BLaER1 (cell line): Measurements from ENCODE around the gene NUP210.

ENCODE experiments used
- H3K27ac ChIP-seq: shearing (Covaris generic); formaldehyde crosslinking; 2 replicates; pipeline ENCODE4 v1.8.1; 2022
- H3K27me3 ChIP-seq: shearing (Covaris generic); formaldehyde crosslinking; 2 replicates; pipeline ENCODE4 v1.8.1; 2022
- H3K36me3 ChIP-seq: shearing (Covaris generic); formaldehyde crosslinking; 2 replicates; pipeline ENCODE4 v1.8.1; 2022
- H3K4me1 ChIP-seq: shearing (Covaris generic); formaldehyde crosslinking; 2 replicates; pipeline ENCODE4 v1.8.1; 2022
- H3K4me2 ChIP-seq: shearing (Covaris generic); formaldehyde crosslinking; 2 replicates; pipeline ENCODE4 v1.8.1; 2022
- H3K4me3 ChIP-seq: shearing (Covaris generic); formaldehyde crosslinking; 2 replicates; pipeline ENCODE4 v1.8.1; 2022
- H3K9ac ChIP-seq: shearing (Covaris generic); formaldehyde crosslinking; 2 replicates; pipeline ENCODE4 v1.8.1; 2022
- H3K9me3 ChIP-seq: shearing (Covaris generic); formaldehyde crosslinking; 2 replicates; pipeline ENCODE4 v1.8.1; 2022
- H4K20me1 ChIP-seq: shearing (Covaris generic); formaldehyde crosslinking; 2 replicates; pipeline ENCODE4 v1.8.1; 2022
- Cebpa-rat ChIP-seq: shearing (Covaris generic); IDR thresholded peaks from 2 replicates; pipeline ENCODE4 v1.8.1; 2022

Gene NUP210

DNA sequence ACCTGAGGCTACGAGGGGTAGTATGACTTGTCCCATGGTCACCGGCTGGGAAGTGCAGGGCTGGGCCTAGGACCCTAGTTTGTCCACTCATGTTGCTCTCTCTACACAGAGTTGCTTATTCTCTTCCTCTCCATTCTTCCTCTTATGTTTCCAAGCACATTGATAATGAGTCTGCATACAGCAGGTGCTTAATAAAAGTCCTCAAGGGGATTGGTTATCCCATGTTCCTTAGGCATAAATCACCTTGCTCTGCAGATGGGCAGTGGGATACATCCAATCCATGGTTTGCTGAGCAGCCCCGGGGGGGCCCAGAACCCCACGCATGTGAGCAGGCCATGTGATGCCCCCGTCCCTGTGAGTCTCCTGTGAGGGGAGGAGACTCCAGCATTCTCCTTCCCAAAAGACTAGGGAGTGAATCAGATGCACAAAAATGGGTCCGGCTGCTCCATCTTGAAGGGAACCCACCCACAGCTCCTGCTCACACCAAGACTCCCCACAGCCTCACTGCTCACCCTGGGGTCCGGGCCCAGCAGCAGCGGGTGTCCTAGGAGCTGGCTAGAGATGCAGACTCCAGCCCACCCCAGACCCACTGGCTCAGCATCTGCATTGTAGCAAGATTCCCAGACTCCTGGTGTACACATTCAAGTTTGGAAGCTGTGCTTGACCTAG is 139.9 kb downstream of the NUP210 start:
- peaks cover 22% of the 10 kb centered on the region for H4K20me1 ChIP-seq
- H3K9me3 ChIP-seq = peaks cover 18% of the 10 kb centered on the region
- peaks cover 45% of the 10 kb centered on the region for H3K27me3 ChIP-seq
- H3K4me1 ChIP-seq = peaks cover 79% of the 10 kb centered on the region
- no peak overlapping the region for H3K9ac ChIP-seq
- no peak overlapping the region for H3K27ac ChIP-seq
- peak overlapping the region; percentile 95 for H3K4me2 ChIP-seq
- no peaks in the 10 kb centered on the region; the same call in 1 of the 2 replicates for H3K36me3 ChIP-seq
- H3K4me3 ChIP-seq = no peak overlapping the region
- no peak for TF ChIP-seq Cebpa-rat

DNA sequence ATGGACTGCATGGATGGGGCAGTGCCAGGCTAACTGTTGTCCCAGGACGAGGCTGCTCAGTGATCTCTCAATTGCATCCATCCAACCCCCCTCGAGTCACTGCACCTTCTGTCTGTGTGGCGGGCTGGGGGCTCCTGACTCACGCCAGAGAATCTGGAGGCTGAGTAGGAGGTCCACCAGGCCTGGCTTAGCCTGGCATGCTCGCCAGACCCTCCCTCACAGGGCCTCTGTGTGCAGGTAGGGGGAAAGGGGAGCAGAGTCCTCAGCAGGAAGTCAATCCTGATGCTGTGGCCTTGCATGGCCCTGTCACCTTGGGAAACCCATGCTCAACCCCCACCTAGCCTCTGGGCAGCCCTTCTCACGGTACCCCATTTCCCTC is 140.6 kb downstream of the NUP210 start:
- peaks cover 11% of the 10 kb centered on the region for H3K9me3 ChIP-seq
- no peaks in the 10 kb centered on the region; the same call in 1 of the 2 replicates for H3K36me3 ChIP-seq
- H3K9ac ChIP-seq = no peak overlapping the region
- no peak overlapping the region for H3K27ac ChIP-seq
- TF ChIP-seq Cebpa-rat = no peak
- H3K4me3 ChIP-seq = no peak overlapping the region
- peaks cover 41% of the 10 kb centered on the region for H3K27me3 ChIP-seq
- H3K4me1 ChIP-seq = peaks cover 87% of the 10 kb centered on the region
- H4K20me1 ChIP-seq = peaks cover 29% of the 10 kb centered on the region
- peak overlapping the region; percentile 95 for H3K4me2 ChIP-seq

DNA sequence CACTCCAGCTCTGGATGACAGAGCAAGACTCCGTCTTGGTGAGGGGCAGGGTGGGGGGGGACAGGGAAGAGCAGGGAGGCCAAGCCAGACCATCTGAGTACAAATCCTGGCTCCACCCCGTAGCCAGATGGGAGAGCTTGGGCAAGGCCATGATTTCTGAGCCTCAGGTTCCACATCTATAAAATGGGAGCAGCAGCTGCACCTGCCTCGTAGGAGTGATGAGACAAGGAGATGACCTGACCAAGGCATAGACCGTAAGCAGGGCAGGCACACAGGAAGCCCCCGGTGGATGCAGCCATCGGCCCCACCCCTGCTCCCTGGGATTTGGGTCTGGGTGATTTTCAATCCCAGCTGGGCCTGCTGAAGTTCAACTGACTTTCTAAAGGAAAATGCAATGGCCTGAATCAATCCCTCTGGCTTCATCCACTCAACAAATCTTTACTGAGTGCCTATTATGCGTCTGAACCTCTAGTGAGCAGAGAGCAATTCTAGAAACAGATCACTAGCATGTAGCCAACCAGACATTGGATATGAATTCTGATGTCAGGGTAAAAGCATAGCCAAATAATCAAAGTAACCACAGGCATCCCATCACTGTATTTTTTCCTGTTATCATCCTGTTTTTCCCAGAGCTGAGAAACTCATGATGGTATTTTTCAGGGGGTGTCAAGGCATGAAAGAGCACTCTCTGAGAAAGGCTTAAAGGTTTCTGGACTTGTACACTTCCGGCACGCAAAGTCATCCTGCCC is 141.2 kb downstream of the NUP210 start:
- Histone ChIP-seq H3K9me3 (peaks cover 5% of the 10 kb centered on the region), H3K27me3 (peaks cover 36% of the 10 kb centered on the region), H4K20me1 (peaks cover 31% of the 10 kb centered on the region), H3K9ac (no peak overlapping the region), H3K27ac (no peak overlapping the region), H3K4me1 (peaks cover 90% of the 10 kb centered on the region), H3K4me3 (no peak overlapping the region), H3K36me3 (no peaks in the 10 kb centered on the region; the same call in 1 of the 2 replicates), H3K4me2 (peak overlapping the region; percentile 95)
- no peak for TF ChIP-seq Cebpa-rat

DNA sequence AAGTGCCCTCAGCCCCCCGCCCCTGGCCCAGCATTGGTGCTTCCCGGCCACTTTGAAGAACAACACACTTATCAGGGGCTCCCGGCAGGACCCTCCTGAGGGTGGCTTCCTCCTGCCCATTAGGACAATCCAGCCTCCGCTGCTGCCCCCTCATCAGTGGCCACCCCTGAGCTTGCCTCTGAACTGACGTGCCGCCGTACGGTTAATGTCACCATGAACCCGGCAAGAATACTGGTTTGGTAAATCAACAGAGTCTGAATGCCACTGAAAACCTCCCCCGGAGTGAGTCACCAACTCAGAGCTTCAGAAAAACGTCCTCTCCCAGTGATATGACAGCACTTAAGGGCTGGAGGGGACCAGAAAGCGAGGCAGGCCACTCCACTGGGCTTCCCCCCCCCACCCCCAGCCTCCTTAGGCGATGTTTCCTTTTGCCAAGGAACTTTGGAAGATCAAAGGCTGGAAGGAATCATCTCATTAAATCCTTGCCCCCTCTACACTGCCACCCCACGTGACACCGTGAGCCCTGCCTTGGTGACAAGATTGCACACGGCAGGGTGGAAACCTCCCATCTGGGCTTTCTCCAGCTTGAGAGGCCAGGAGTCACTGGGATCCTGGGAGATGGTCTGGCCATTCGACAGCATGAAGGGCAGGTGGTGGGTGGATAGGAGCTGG is 142.1 kb downstream of the NUP210 start:
- H3K27ac ChIP-seq = peak overlapping the region; percentile 33; the same call in 1 of the 2 replicates

DNA sequence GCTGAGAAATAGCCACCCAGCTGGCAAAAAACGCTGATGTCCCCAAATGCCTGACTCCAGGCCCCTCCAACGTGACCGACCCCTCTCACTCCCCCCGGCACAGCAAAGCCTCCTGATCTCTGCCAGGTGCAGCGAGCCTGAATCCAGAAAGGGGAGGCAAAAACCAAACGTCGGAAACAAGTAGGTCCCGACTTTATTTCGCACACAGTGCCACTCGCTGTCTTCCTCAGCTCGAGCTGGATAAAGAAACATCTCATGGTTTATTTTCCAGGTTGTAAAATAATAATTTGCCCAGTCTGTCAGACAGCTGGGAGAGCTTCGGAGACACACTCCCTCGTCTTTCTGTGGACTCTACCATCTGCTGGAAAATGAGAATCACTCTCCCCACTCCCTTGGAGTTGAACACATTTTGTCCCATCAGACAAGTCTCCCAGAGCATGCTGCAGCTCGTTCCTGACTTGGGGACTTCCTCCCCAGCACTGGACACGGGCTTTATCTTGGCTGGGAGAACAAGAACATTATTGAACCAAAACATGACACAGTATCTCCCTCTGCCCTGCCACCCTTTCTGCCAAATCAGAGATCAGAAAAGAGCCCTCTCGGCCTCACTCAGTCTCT is 142.8 kb downstream of the NUP210 start:
- peaks cover 19% of the 10 kb centered on the region for H3K27me3 ChIP-seq
- TF ChIP-seq Cebpa-rat = no peak
- no peaks in the 10 kb centered on the region for H3K36me3 ChIP-seq
- peak overlapping the region; percentile 33; the same call in 1 of the 2 replicates for H3K27ac ChIP-seq
- H3K4me3 ChIP-seq = no peak overlapping the region
- H3K4me1 ChIP-seq = peaks cover 96% of the 10 kb centered on the region
- H3K9me3 ChIP-seq = no peaks in the 10 kb centered on the region
- H4K20me1 ChIP-seq = peaks cover 36% of the 10 kb centered on the region
- H3K4me2 ChIP-seq = peak overlapping the region; percentile 91
- H3K9ac ChIP-seq = no peak overlapping the region; the same call in 1 of the 2 replicates

More for the DNA sequence above, 142.1 kb downstream of the NUP210 start:
- peaks cover 26% of the 10 kb centered on the region for H3K27me3 ChIP-seq
- no peak for TF ChIP-seq Cebpa-rat
- H3K9ac ChIP-seq = no peak overlapping the region; the same call in 1 of the 2 replicates
- H3K9me3 ChIP-seq = no peaks in the 10 kb centered on the region
- H3K4me1 ChIP-seq = peaks cover 93% of the 10 kb centered on the region
- H4K20me1 ChIP-seq = peaks cover 38% of the 10 kb centered on the region
- no peak overlapping the region for H3K4me3 ChIP-seq
- H3K4me2 ChIP-seq = peak overlapping the region; percentile 91
- no peaks in the 10 kb centered on the region for H3K36me3 ChIP-seq

DNA sequence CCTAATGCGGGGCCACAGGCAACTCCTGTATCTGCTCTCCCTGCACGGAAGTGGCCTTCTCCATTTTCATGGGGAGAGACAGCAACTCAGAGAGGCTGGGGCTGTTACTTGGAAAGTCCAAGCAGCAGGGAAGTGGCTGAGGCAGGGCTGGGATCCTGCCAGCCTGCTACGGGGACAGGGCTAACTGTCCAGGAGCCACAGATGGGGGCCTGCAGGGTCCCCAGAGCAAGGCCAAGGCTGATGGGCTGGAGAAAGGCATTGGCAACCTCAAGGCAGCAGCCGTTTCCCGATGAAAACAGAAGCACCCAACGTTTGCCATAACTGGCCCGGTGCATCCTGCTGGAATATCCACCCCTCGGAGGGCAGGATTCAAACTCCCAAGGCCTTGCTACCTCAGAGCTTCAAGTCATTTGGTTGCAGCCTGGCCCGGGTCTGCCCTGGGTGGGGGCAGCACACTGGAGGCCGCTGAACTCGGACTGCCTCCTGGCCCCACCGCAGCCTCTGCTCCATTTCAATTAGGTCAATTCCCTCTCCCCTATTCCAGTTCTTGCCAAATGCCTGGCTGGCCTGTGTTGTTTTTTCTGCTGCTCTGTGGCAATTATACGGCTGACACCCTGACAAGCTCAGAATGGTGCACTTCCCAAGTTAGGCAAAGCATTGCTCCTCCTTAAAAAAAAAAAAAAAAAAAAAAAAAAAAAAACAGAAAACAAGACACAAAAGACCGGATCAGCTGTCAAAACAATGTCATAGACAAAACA is 143.5 kb downstream of the NUP210 start:
- peak overlapping the region; percentile 25; the same call in 1 of the 2 replicates for H3K27ac ChIP-seq
- H3K27me3 ChIP-seq = peaks cover 12% of the 10 kb centered on the region
- H3K4me3 ChIP-seq = no peak overlapping the region
- peaks cover 96% of the 10 kb centered on the region for H3K4me1 ChIP-seq
- H4K20me1 ChIP-seq = peaks cover 29% of the 10 kb centered on the region
- no peak for TF ChIP-seq Cebpa-rat
- H3K4me2 ChIP-seq = peak overlapping the region; percentile 91
- H3K9me3 ChIP-seq = no peaks in the 10 kb centered on the region
- H3K36me3 ChIP-seq = no peaks in the 10 kb centered on the region
- H3K9ac ChIP-seq = no peak overlapping the region; the same call in 1 of the 2 replicates

DNA sequence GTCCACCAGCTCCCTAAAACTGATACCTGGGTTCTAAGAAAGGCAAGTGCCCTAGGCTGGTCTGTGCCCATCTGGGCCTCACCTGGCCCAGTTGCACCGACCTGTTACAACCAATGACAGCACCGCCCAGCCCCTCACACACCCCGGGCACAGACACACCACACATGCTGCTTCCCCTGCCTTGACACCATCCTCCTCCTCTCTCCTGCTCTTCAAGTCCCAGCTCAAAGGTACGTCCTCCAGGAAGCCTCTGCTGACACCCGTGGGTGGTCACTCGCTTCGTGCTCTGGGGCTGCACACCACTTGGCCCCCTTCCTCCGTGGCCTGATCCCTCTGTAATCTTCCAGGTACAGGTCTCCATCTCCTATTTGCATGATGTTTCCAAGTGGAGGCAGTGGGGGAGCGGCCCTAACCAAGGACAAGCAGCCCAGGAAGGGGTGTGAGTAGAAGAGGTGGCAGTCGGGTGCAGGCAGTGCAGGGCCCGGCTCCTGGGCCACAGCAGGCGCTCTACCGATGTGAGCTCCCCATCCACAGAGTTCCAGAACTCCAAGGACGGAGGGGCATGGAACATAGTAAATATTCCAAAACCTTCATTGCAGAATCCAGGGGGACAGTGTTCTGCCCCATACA is 144.6 kb downstream of the NUP210 start:
- H3K36me3 ChIP-seq = no peaks in the 10 kb centered on the region
- peak overlapping the region; percentile 20; the same call in 1 of the 2 replicates for H3K4me3 ChIP-seq
- TF ChIP-seq Cebpa-rat = no peak
- H3K27me3 ChIP-seq = peaks cover under 1% of the 10 kb centered on the region
- peak overlapping the region; percentile 91 for H3K4me2 ChIP-seq
- peak overlapping the region; percentile 75 for H3K27ac ChIP-seq
- peaks cover 18% of the 10 kb centered on the region for H4K20me1 ChIP-seq
- peaks cover under 1% of the 10 kb centered on the region; the same call in 1 of the 2 replicates for H3K9me3 ChIP-seq
- H3K9ac ChIP-seq = peak overlapping the region; percentile 62; the same call in 1 of the 2 replicates
- peaks cover 89% of the 10 kb centered on the region for H3K4me1 ChIP-seq

DNA sequence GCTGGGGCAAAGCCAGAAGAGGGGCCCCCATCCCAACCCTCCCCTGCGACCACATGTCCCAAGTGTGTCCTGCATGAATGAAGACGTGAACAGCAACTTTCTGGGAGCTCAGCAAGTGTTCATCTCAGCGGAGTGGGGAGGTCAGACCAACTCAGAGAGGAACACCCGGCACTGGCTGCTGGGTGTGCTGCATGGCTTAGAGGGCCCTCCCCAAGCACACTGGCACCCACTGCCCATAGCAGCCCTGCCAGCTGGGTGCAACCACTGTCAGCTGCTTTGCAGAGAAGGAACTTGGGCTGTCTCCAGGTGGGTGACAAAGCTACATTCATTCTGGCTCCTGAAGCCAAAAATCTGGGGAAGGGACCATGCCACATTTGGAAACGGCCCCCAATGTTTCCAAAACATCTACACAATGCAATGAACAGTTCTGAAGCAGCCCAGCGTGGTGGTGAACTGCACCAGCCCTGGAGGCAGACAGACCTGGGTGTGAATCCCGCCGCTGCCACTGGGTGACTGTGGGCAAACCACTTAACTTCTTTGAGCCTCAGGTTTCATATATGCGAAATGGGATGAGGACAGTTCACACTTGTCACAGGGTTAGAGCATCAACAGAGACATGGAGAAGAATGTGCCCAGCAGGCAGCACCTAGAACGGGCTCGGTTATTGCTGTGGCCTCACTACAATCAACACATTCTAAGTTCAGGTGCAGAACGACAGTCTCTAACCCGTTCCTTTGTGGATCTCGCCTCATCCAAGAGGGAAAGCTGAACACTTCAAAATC is 145.4 kb downstream of the NUP210 start:
- no peak for TF ChIP-seq Cebpa-rat
- H3K9ac ChIP-seq = peak overlapping the region; percentile 62; the same call in 1 of the 2 replicates
- H3K36me3 ChIP-seq = no peaks in the 10 kb centered on the region
- peaks cover 81% of the 10 kb centered on the region for H3K4me1 ChIP-seq
- peak overlapping the region; percentile 20; the same call in 1 of the 2 replicates for H3K4me3 ChIP-seq
- H3K27ac ChIP-seq = peak overlapping the region; percentile 75
- peak overlapping the region; percentile 91 for H3K4me2 ChIP-seq
- peaks cover 8% of the 10 kb centered on the region for H3K9me3 ChIP-seq
- peaks cover 16% of the 10 kb centered on the region; the same call in 1 of the 2 replicates for H4K20me1 ChIP-seq
- no peaks in the 10 kb centered on the region for H3K27me3 ChIP-seq
